Measurements from ENCODE around the gene PCK1. TPM values are rescaled to one million over a fixed set of nuclear protein-coding genes. Genes with fewer than 3 reads are reported as not detected.

The PCK1 gene
- polyA plus RNA-seq, 1 experiment, result not detected

GRCh38 chr20:57586370-57586793, 25.5 kb downstream of the PCK1 start:
- ChIA-PET POLR2A (no interaction called here), CTCF (no interaction called here)
- TF ChIP-seq CTCF (IDR thresholded peaks at IDR 0.05; ENCODE audit: insufficient read depth, low read depth, low read length), result no peak
- Histone ChIP-seq H3K4me3 (ENCODE audit: low read depth, low read length) (no peak overlapping the region), H3K27me3 (ENCODE audit: control insufficient read depth, insufficient read depth, low read length) (peaks cover 1% of the 10 kb centered on the region), H3K36me3 (ENCODE audit: control insufficient read depth, insufficient read depth, low read length) (no peaks in the 10 kb centered on the region)
- no peak for DNase-seq (ENCODE audit: low read depth)

- no peak for TF ChIP-seq CTCF (IDR thresholded peaks at IDR 0.05; ENCODE audit: insufficient read depth, low read depth, low read length)
- DNase-seq (ENCODE audit: low read depth), result no peak
- H3K4me3 ChIP-seq (ENCODE audit: low read depth, low read length), result no peak overlapping the region
- no peaks in the 10 kb centered on the region; the same call in 1 of the 2 replicates for H3K27me3 ChIP-seq (ENCODE audit: control insufficient read depth, insufficient read depth, low read length)
- no peaks in the 10 kb centered on the region for H3K36me3 ChIP-seq (ENCODE audit: control insufficient read depth, insufficient read depth, low read length)
- CTCF ChIA-PET, result no interaction called here
- POLR2A ChIA-PET, result no interaction called here
Measured at GRCh38 chr20:57586943-57587277, 26.0 kb downstream of the PCK1 start.

GRCh38 chr20:57587278-57587988, 26.5 kb downstream of the PCK1 start:
- no peaks in the 10 kb centered on the region for H3K36me3 ChIP-seq (ENCODE audit: control insufficient read depth, insufficient read depth, low read length)
- no peaks in the 10 kb centered on the region; the same call in 1 of the 2 replicates for H3K27me3 ChIP-seq (ENCODE audit: control insufficient read depth, insufficient read depth, low read length)
- DNase-seq (ENCODE audit: low read depth), result no peak
- H3K4me3 ChIP-seq (ENCODE audit: low read depth, low read length), result no peak overlapping the region
- ChIA-PET POLR2A (no interaction called here), CTCF (interaction anchor here (0.8 to 14.6 kb wide), 3 partner anchors 71 to 623 kb away, joined by 3 to 222 read pairs (median 5); no protein-coding TSS in a partner anchor)
- TF ChIP-seq CTCF (IDR thresholded peaks at IDR 0.05; ENCODE audit: insufficient read depth, low read depth, low read length), result no peak

- Histone ChIP-seq H3K27me3 (ENCODE audit: control insufficient read depth, insufficient read depth, low read length) (no peaks in the 10 kb centered on the region; the same call in 1 of the 2 replicates), H3K36me3 (ENCODE audit: control insufficient read depth, insufficient read depth, low read length) (no peaks in the 10 kb centered on the region), H3K4me3 (ENCODE audit: low read depth, low read length) (no peak overlapping the region)
- TF ChIP-seq CTCF (IDR thresholded peaks at IDR 0.05; ENCODE audit: insufficient read depth, low read depth, low read length), result no peak
- CTCF ChIA-PET, result interaction anchor here (0.8 to 14.6 kb wide), 3 partner anchors 72 to 622 kb away, joined by 3 to 222 read pairs (median 5); no protein-coding TSS in a partner anchor
- POLR2A ChIA-PET, result no interaction called here
- no peak for DNase-seq (ENCODE audit: low read depth)
Measured at GRCh38 chr20:57587989-57588377, 27.1 kb downstream of the PCK1 start.

- no peaks in the 10 kb centered on the region; the same call in 1 of the 2 replicates for H3K27me3 ChIP-seq (ENCODE audit: control insufficient read depth, insufficient read depth, low read length)
- ChIA-PET CTCF (interaction anchor here (1.6 to 14.6 kb wide), 2 partner anchors 73 to 622 kb away, joined by 5 to 222 read pairs; no protein-coding TSS in a partner anchor), POLR2A (no interaction called here)
- no peaks in the 10 kb centered on the region for H3K36me3 ChIP-seq (ENCODE audit: control insufficient read depth, insufficient read depth, low read length)
- no peak for TF ChIP-seq CTCF (IDR thresholded peaks at IDR 0.05; ENCODE audit: insufficient read depth, low read depth, low read length)
- no peak overlapping the region for H3K4me3 ChIP-seq (ENCODE audit: low read depth, low read length)
- DNase-seq (ENCODE audit: low read depth), result no peak
Measured at GRCh38 chr20:57588596-57588995, 27.7 kb downstream of the PCK1 start.

All from BJ (cell line).